ENCODE measurements around the gene PTGES3L. TPM values are rescaled to one million over a fixed set of nuclear protein-coding genes. Genes with fewer than 3 reads are reported as not detected.
"Not testable (repeated sequence)": the region's sequence is repeated elsewhere in the genome, so short reads cannot be mapped to it uniquely, and the experiment has no call there.

Gene PTGES3L
- polyA plus RNA-seq, 1 donor (not counting 4 experiments of a cell fraction or from before 2014, with no cell fraction given), result 0.37 TPM

DNA sequence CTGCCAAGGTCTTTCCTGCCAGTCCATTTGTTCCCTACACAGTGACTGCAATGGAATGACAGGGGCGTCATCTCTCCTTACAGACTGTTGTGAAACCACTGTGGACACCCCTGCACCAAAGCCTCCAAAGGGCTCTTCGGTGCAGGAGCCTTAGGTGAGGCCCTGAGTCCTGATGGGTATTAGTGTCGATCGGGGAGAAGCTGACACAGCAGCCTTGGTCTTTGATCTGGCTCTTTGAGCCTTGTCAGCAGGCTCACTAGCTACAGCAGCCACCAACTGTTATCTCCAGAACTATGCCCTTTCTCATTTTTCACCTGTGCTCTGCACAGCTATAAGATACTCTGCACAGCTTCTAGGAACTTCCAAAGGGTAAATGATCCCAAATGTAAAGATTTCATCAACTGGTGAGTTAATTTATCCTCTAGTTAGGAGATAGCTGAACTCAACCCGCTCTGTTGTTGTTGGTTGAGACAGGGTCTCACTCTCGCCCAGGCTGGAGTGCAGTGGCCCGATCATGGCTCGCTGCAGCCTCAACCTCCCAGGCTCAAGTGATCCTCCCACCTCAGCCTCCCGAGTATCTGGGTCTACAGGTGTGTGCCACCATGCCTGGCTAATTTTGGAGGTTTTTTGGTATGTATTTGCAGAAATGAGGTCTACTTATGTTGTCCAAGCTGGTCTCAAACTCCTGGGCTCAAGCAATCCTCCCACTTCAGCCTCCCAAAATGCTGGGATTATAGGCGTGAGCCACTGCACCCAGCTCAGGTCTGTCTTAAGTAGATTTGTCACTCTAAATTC, 59.6 kb downstream of the PTGES3L start:
- TF ChIP-seq CTCF (optimal IDR thresholded peaks at IDR 0.05 in 1 of 3, IDR thresholded peaks at IDR 0.05 in 1 of 3, conservative IDR thresholded peaks at IDR 0.05 in 1 of 3; ENCODE audit: extremely low read depth in 1 of 3, insufficient read depth in 2 of 3, low read length in 3 of 3), result no peak
- no peak for TF ChIP-seq EZH2 (IDR thresholded peaks at IDR 0.05; ENCODE audit: low read length)
- no peak for FAIRE-seq
- dilution Hi-C loops (cut with MboI; ENCODE audit: extremely low pct_ligation_motif_present, low sequenced_read_pairs), result no loop called here

GRCh38 chr17:42919522-42920077, 60.3 kb downstream of the PTGES3L start:
- FAIRE-seq; H3K4me1 ChIP-seq (ENCODE audit: control insufficient read depth, extremely low read depth, insufficient read depth, low read length); DNase-seq (ENCODE audit: low read depth, low spot score): not testable (repeated sequence)

More for the DNA sequence above, 59.6 kb downstream of the PTGES3L start:
- Histone ChIP-seq H3K9me3 (ENCODE audit: control insufficient read depth, low read depth, low read length) (no peaks in the 10 kb centered on the region), H3K9ac (ENCODE audit: control insufficient read depth, extremely low read depth, insufficient read depth, low read length) (no peak overlapping the region), H3K36me3 (ENCODE audit: control insufficient read depth in 2 of 2, extremely low read depth in 1 of 2, insufficient read depth in 2 of 2, low read length in 2 of 2) (no peaks in the 10 kb centered on the region), H4K20me1 (ENCODE audit: control insufficient read depth, extremely low read depth, insufficient read depth, low read length) (no peaks in the 10 kb centered on the region), H3K4me2 (ENCODE audit: control insufficient read depth, extremely low read depth, insufficient read depth, low read depth, low read length) (no peak overlapping the region), H3K4me1 (ENCODE audit: control insufficient read depth, extremely low read depth, insufficient read depth, low read length) (no peaks in the 10 kb centered on the region), H3K27me3 (ENCODE audit: control insufficient read depth, extremely low read depth, insufficient read depth, low read length) (no peaks in the 10 kb centered on the region), H3K27ac (ENCODE audit: control insufficient read depth, insufficient read depth, low read length) (no peak overlapping the region), H3K9me1 (ENCODE audit: control insufficient read depth, extremely low read depth, insufficient read depth, low read length) (no peaks in the 10 kb centered on the region), H3K4me3 (ENCODE audit: control insufficient read depth in 2 of 3, extremely low read depth in 1 of 3, insufficient read depth in 2 of 3, low read depth in 1 of 3, low read length in 3 of 3) (no peak overlapping the region), H3K79me2 (ENCODE audit: control insufficient read depth, insufficient read depth, low read length) (no peaks in the 10 kb centered on the region), H2AFZ (ENCODE audit: control insufficient read depth, low read length) (no peak overlapping the region)
- no peak for DNase-seq (ENCODE audit: low read depth, low spot score)

More at GRCh38 chr17:42919522-42920077, 60.3 kb downstream of the PTGES3L start:
- H3K9me1 ChIP-seq (ENCODE audit: control insufficient read depth, extremely low read depth, insufficient read depth, low read length); H3K4me2 ChIP-seq (ENCODE audit: control insufficient read depth, extremely low read depth, insufficient read depth, low read depth, low read length); H3K9ac ChIP-seq (ENCODE audit: control insufficient read depth, extremely low read depth, insufficient read depth, low read length); H3K9me3 ChIP-seq (ENCODE audit: control insufficient read depth, low read depth, low read length); H4K20me1 ChIP-seq (ENCODE audit: control insufficient read depth, extremely low read depth, insufficient read depth, low read length); H3K36me3 ChIP-seq (ENCODE audit: control insufficient read depth in 2 of 2, extremely low read depth in 1 of 2, insufficient read depth in 2 of 2, low read length in 2 of 2); H3K79me2 ChIP-seq (ENCODE audit: control insufficient read depth, insufficient read depth, low read length); H3K27ac ChIP-seq (ENCODE audit: control insufficient read depth, insufficient read depth, low read length); H3K27me3 ChIP-seq (ENCODE audit: control insufficient read depth, extremely low read depth, insufficient read depth, low read length); dilution Hi-C loops (cut with MboI; ENCODE audit: extremely low pct_ligation_motif_present, low sequenced_read_pairs); H2AFZ ChIP-seq (ENCODE audit: control insufficient read depth, low read length); H3K4me3 ChIP-seq (ENCODE audit: control insufficient read depth in 2 of 3, extremely low read depth in 1 of 3, insufficient read depth in 2 of 3, low read depth in 1 of 3, low read length in 3 of 3): not testable (repeated sequence)
